Panc1 (cell line): ENCODE data around the gene CAMK4. TPM values are rescaled to one million over a fixed set of nuclear protein-coding genes. Genes with fewer than 3 reads are reported as not detected.

Source experiments
- ATAC-seq: fragments of 200-7000 bp; cut with Tn5 transposase; 2 replicates; pipeline ENCODE4 v1.9.1; 2020; ENCODE audit warnings: mild to moderate bottlenecking, moderate library complexity
- BruUV-seq: library from RNA; stranded (reverse); fragments of 400-500 nt; replicated peaks from 2 replicates; lab custom pipeline; 2021; lab: Mats Ljungman, UMichigan
- CTCF ChIA-PET: fragments of 300-600 bp; sonication (Branson Sonifier 250); formaldehyde crosslinking; loops from one replicate; lab custom pipeline; 2022; ENCODE audit warnings: antibody characterized with exemption; lab: Charles Lee
- POLR2A ChIA-PET: fragments of 300-600 bp; sonication (Branson Sonifier 250); formaldehyde crosslinking; loops from one replicate; lab custom pipeline; 2022; ENCODE audit warnings: antibody characterized with exemption; lab: Charles Lee
- DNase-seq: peaks from one replicate; pipeline ENCODE4 v3.0.0-alpha.2; 2010; ENCODE audit warnings: low read depth, low spot score
- H3K27ac ChIP-seq: 2 replicates; pipeline ENCODE4 v1.5.1; 2011; ENCODE audit warnings: mild to moderate bottlenecking, low read length, inconsistent platforms
- H3K27me3 ChIP-seq: fragments of 200-500 bp; sonication (Bioruptor generic); 2 replicates; pipeline ENCODE4 v1.6.0; 2014; ENCODE audit warnings: low read length, inconsistent platforms; ENCODE audit not compliant: control insufficient read depth, insufficient read depth
- H3K36me3 ChIP-seq: fragments of 200-500 bp; sonication (Bioruptor generic); 2 replicates; pipeline ENCODE4 v1.5.1; 2014; ENCODE audit warnings: inconsistent platforms, mild to moderate bottlenecking, low read length, moderate library complexity; ENCODE audit not compliant: control insufficient read depth, insufficient read depth
- H3K4me1 ChIP-seq: 2 replicates; pipeline ENCODE4 v1.5.1; 2011; ENCODE audit warnings: inconsistent platforms, mild to moderate bottlenecking, low read length, moderate library complexity; ENCODE audit not compliant: control insufficient read depth, insufficient read depth
- H3K4me3 ChIP-seq, 2 experiments: 2 replicates each; pipeline ENCODE4 v1.5.1; 2011 to 2012; ENCODE audit warnings: low read depth in 2 of 2, low read length in 2 of 2, mild to moderate bottlenecking in 2 of 2, inconsistent platforms in 1 of 2, moderate library complexity in 1 of 2
- H3K9me3 ChIP-seq: fragments of 200-500 bp; sonication (Bioruptor generic); 2 replicates; pipeline ENCODE4 v1.5.1; 2014; ENCODE audit warnings: low read depth, mild to moderate bottlenecking, inconsistent platforms, low read length, moderate library complexity; ENCODE audit not compliant: control insufficient read depth, insufficient read depth
- POLR2AphosphoS5 ChIP-seq: IDR thresholded peaks from 2 replicates; pipeline ENCODE4 v1.6.1; 2012; ENCODE audit warnings: mild to moderate bottlenecking, low read depth, low read length, moderate library complexity
- REST ChIP-seq, 2 experiments: IDR thresholded peaks; 2 replicates each; pipeline ENCODE4 v1.6.1; 2011 to 2012; ENCODE audit warnings: low read depth in 2 of 2, control low read depth in 1 of 2, low read length in 1 of 2, mild to moderate bottlenecking in 1 of 2, moderate library complexity in 1 of 2; ENCODE audit not compliant: insufficient read depth in 1 of 2
- SIN3A ChIP-seq: IDR thresholded peaks from 2 replicates; pipeline ENCODE4 v1.6.1; 2012; ENCODE audit warnings: low read depth, mild to moderate bottlenecking, low read length, moderate library complexity, borderline replicate concordance; ENCODE audit not compliant: insufficient read depth
- TCF7L2 ChIP-seq: IDR thresholded peaks from 2 replicates; pipeline ENCODE4 v1.6.1; 2011; ENCODE audit warnings: mild to moderate bottlenecking, low read depth, low read length, inconsistent platforms
- in situ Hi-C: cut with HindIII; loops from 2 replicates; pipeline ENCODE4 v1.10.0; 2016; ENCODE audit warnings: low sequenced_read_pairs, low pct_unique_long_range_greater_than_20kb
- intact Hi-C: fragments of 100-400 bp; cut with micrococcal nuclease; formaldehyde crosslinking; loops from one replicate; pipeline ENCODE4 v1.10.0; 2022; ENCODE audit not compliant: unreplicated experiment
- total RNA-seq: library from RNA; stranded (reverse); gene quantifications from one replicate; pipeline ENCODE4 v1.2.1, GENCODE V29; 2021; ENCODE audit not compliant: unreplicated experiment
- TF ChIP-seq, protein P1 (sequence below): fragments of 450-650 bp; IDR thresholded peaks from 2 replicates; pipeline ENCODE4 v1.5.1; 2017; ENCODE audit warnings: mild to moderate bottlenecking

The CAMK4 gene
- total RNA-seq, 1 experiment from 2014 or later, result 0.39 TPM

GRCh38 chr5:111411301-111411700 is 187.1 kb downstream of the CAMK4 start:
- in situ Hi-C loops (no loop called here), intact Hi-C loops (no loop called here)
- ChIA-PET CTCF (no interaction called here), POLR2A (no interaction called here)
- TF ChIP-seq REST (IDR thresholded peaks at IDR 0.05; ENCODE audit: insufficient read depth in 1 of 2, low read depth in 2 of 2, low read length in 1 of 2) (no peak), POLR2AphosphoS5 (no peak), SIN3A (no peak), TCF7L2 (no peak)
- TF ChIP-seq, protein P1, sequence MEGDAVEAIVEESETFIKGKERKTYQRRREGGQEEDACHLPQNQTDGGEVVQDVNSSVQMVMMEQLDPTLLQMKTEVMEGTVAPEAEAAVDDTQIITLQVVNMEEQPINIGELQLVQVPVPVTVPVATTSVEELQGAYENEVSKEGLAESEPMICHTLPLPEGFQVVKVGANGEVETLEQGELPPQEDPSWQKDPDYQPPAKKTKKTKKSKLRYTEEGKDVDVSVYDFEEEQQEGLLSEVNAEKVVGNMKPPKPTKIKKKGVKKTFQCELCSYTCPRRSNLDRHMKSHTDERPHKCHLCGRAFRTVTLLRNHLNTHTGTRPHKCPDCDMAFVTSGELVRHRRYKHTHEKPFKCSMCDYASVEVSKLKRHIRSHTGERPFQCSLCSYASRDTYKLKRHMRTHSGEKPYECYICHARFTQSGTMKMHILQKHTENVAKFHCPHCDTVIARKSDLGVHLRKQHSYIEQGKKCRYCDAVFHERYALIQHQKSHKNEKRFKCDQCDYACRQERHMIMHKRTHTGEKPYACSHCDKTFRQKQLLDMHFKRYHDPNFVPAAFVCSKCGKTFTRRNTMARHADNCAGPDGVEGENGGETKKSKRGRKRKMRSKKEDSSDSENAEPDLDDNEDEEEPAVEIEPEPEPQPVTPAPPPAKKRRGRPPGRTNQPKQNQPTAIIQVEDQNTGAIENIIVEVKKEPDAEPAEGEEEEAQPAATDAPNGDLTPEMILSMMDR, result no peak
- Histone ChIP-seq H3K4me1 (no peaks in the 10 kb centered on the region), H3K9me3 (no peaks in the 10 kb centered on the region), H3K27ac (no peak overlapping the region), H3K27me3 (no peaks in the 10 kb centered on the region), H3K4me3 (no peak overlapping the region), H3K36me3 (no peaks in the 10 kb centered on the region)
- no TSS peak for BruUV-seq
- no peak for ATAC-seq
- no peak for DNase-seq

- in situ Hi-C loops, result no loop called here
- Histone ChIP-seq H3K27me3 (no peaks in the 10 kb centered on the region), H3K9me3 (no peaks in the 10 kb centered on the region), H3K36me3 (no peaks in the 10 kb centered on the region), H3K27ac (no peak overlapping the region), H3K4me3 (no peak overlapping the region), H3K4me1 (no peaks in the 10 kb centered on the region)
- POLR2A ChIA-PET, result no interaction called here
- intact Hi-C loops, result no loop called here
- CTCF ChIA-PET, result no interaction called here
- ATAC-seq (no peak), DNase-seq (no peak)
- TF ChIP-seq, protein P1, result no peak
- no peak for TF ChIP-seq POLR2AphosphoS5
- no peak for TF ChIP-seq SIN3A
- no peak for TF ChIP-seq TCF7L2
- no peak for TF ChIP-seq REST (IDR thresholded peaks at IDR 0.05; ENCODE audit: insufficient read depth in 1 of 2, low read depth in 2 of 2, low read length in 1 of 2)
- no TSS peak for BruUV-seq
Observed at GRCh38 chr5:111412593-111412992, 188.4 kb downstream of the CAMK4 start.
